SK-N-SH treated with all-trans-retinoic acid at 6 μM for 48 hours (cell line): ENCODE measurements around the gene ABCC10.
"Not testable (repeated sequence)": the region's sequence is repeated elsewhere in the genome, so short reads cannot be mapped to it uniquely, and the experiment has no call there.

Source experiments
- ATAC-seq: fragments of 200-7000 bp; cut with Tn5 transposase; 3 replicates; pipeline ENCODE4 v1.9.1; 2020; ENCODE audit warnings: mild to moderate bottlenecking, moderate library complexity
- ARNTL ChIP-seq: fragments of 450-650 bp; formaldehyde crosslinking; IDR thresholded peaks from 2 replicates; pipeline ENCODE4 v1.5.0; 2020; ENCODE audit warnings: low read depth, mild to moderate bottlenecking, moderate library complexity, borderline replicate concordance
- BACH2 ChIP-seq: fragments of 250-450 bp; sonication (Bioruptor Pico); IDR thresholded peaks from 2 replicates; pipeline ENCODE4 v1.9.0; 2021; ENCODE audit warnings: mild to moderate bottlenecking, borderline replicate concordance
- CREB5 ChIP-seq: fragments of 250-450 bp; sonication (Bioruptor Pico); IDR thresholded peaks from 2 replicates; pipeline ENCODE4 v1.5.1; 2020; ENCODE audit warnings: low read depth, mild to moderate bottlenecking, moderate library complexity
- CSDC2 ChIP-seq: fragments of 250-450 bp; sonication (Bioruptor Pico); IDR thresholded peaks from 2 replicates; pipeline ENCODE4 v1.5.0; 2020; ENCODE audit warnings: mild to moderate bottlenecking, moderate library complexity
- CSRNP3 ChIP-seq: fragments of 250-450 bp; sonication (Bioruptor Pico); IDR thresholded peaks from 2 replicates; pipeline ENCODE4 v1.5.1; 2021; ENCODE audit warnings: mild to moderate bottlenecking, moderate library complexity
- ESRRG ChIP-seq: fragments of 250-450 bp; sonication (Bioruptor Pico); IDR thresholded peaks from 2 replicates; pipeline ENCODE4 v1.6.1; 2021; ENCODE audit warnings: mild to moderate bottlenecking
- GLIS3 ChIP-seq: fragments of 250-450 bp; sonication (Bioruptor Pico); IDR thresholded peaks from 2 replicates; pipeline ENCODE4 v1.5.0; 2020; ENCODE audit warnings: mild to moderate bottlenecking, moderate library complexity
- ISL1 ChIP-seq: fragments of 250-450 bp; sonication (Bioruptor Pico); IDR thresholded peaks from 2 replicates; pipeline ENCODE4 v2.1.2; 2022; ENCODE audit warnings: mild to moderate bottlenecking, moderate library complexity
- OSR1 ChIP-seq: fragments of 250-450 bp; sonication (Bioruptor Pico); IDR thresholded peaks from 2 replicates; pipeline ENCODE4 v1.8.0; 2022; ENCODE audit warnings: moderate library complexity, mild to moderate bottlenecking, inconsistent platforms
- PATZ1 ChIP-seq: fragments of 250-450 bp; sonication (Bioruptor Pico); IDR thresholded peaks from 2 replicates; pipeline ENCODE4 v1.8.0; 2020; ENCODE audit warnings: mild to moderate bottlenecking, moderate library complexity, borderline replicate concordance
- PPARA ChIP-seq: fragments of 250-450 bp; sonication (Bioruptor Pico); IDR thresholded peaks from 2 replicates; pipeline ENCODE4 v1.5.0; 2020; ENCODE audit warnings: mild to moderate bottlenecking, borderline replicate concordance
- SNAI2 ChIP-seq: fragments of 250-450 bp; sonication (Bioruptor Pico); IDR thresholded peaks from 2 replicates; pipeline ENCODE4 v1.5.0; 2020; ENCODE audit warnings: mild to moderate bottlenecking, moderate library complexity
- TCF4 ChIP-seq: fragments of 250-450 bp; sonication (Bioruptor Pico); IDR thresholded peaks from 2 replicates; pipeline ENCODE4 v1.8.0; 2021; ENCODE audit warnings: mild to moderate bottlenecking, moderate library complexity, borderline replicate concordance
- TOX ChIP-seq: fragments of 250-450 bp; sonication (Bioruptor Pico); IDR thresholded peaks from 2 replicates; pipeline ENCODE4 v1.8.0; 2021; ENCODE audit warnings: mild to moderate bottlenecking, moderate library complexity, borderline replicate concordance
- TSHZ2 ChIP-seq: fragments of 250-450 bp; sonication (Bioruptor Pico); IDR thresholded peaks from 2 replicates; pipeline ENCODE4 v1.5.0; 2020; ENCODE audit warnings: mild to moderate bottlenecking, moderate library complexity
- ZC3H10 ChIP-seq: fragments of 250-450 bp; sonication (Bioruptor Pico); IDR thresholded peaks from 2 replicates; pipeline ENCODE4 v1.5.1; 2021; ENCODE audit warnings: mild to moderate bottlenecking, moderate library complexity
- ZFP3 ChIP-seq: fragments of 250-450 bp; sonication (Bioruptor Pico); IDR thresholded peaks from 2 replicates; pipeline ENCODE4 v1.5.0; 2020; ENCODE audit warnings: mild to moderate bottlenecking, moderate library complexity
- ZFP30 ChIP-seq: fragments of 450-650 bp; formaldehyde crosslinking; IDR thresholded peaks from 2 replicates; pipeline ENCODE4 v1.5.0; 2022; ENCODE audit warnings: mild to moderate bottlenecking, moderate library complexity
- ZNF565 ChIP-seq: fragments of 450-650 bp; formaldehyde crosslinking; conservative IDR thresholded peaks from 2 replicates; pipeline ENCODE4 v1.5.0; 2020; ENCODE audit warnings: low read depth, mild to moderate bottlenecking, moderate library complexity
- ZNF70 ChIP-seq: fragments of 450-650 bp; formaldehyde crosslinking; IDR thresholded peaks from 2 replicates; pipeline ENCODE4 v1.5.0; 2020; ENCODE audit warnings: mild to moderate bottlenecking, moderate library complexity
- ZNF8 ChIP-seq: fragments of 450-650 bp; formaldehyde crosslinking; IDR thresholded peaks from 2 replicates; pipeline ENCODE4 v1.5.0; 2020; ENCODE audit warnings: mild to moderate bottlenecking, moderate library complexity
- TF ChIP-seq, protein P1 (sequence below): fragments of 250-450 bp; sonication (Bioruptor Pico); IDR thresholded peaks from 2 replicates; pipeline ENCODE4 v1.8.0; 2021; ENCODE audit warnings: low read depth, mild to moderate bottlenecking, moderate library complexity, borderline replicate concordance

The ABCC10 gene, protein sequence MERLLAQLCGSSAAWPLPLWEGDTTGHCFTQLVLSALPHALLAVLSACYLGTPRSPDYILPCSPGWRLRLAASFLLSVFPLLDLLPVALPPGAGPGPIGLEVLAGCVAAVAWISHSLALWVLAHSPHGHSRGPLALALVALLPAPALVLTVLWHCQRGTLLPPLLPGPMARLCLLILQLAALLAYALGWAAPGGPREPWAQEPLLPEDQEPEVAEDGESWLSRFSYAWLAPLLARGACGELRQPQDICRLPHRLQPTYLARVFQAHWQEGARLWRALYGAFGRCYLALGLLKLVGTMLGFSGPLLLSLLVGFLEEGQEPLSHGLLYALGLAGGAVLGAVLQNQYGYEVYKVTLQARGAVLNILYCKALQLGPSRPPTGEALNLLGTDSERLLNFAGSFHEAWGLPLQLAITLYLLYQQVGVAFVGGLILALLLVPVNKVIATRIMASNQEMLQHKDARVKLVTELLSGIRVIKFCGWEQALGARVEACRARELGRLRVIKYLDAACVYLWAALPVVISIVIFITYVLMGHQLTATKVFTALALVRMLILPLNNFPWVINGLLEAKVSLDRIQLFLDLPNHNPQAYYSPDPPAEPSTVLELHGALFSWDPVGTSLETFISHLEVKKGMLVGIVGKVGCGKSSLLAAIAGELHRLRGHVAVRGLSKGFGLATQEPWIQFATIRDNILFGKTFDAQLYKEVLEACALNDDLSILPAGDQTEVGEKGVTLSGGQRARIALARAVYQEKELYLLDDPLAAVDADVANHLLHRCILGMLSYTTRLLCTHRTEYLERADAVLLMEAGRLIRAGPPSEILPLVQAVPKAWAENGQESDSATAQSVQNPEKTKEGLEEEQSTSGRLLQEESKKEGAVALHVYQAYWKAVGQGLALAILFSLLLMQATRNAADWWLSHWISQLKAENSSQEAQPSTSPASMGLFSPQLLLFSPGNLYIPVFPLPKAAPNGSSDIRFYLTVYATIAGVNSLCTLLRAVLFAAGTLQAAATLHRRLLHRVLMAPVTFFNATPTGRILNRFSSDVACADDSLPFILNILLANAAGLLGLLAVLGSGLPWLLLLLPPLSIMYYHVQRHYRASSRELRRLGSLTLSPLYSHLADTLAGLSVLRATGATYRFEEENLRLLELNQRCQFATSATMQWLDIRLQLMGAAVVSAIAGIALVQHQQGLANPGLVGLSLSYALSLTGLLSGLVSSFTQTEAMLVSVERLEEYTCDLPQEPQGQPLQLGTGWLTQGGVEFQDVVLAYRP (N-terminal part only)

GRCh38 chr6:43427406-43428111 is at the start of gene ABCC10:
TSS of gene ABCC10 (plus strand) at chr6:43427541. CDS start at chr6:43427979, 438 bp downstream.
- TF ChIP-seq ZNF70 (CRISPR knock-in tag) (no peak), TOX (CRISPR knock-in tag) (no peak), CSRNP3 (no peak), ZFP3 (CRISPR knock-in tag) (0 out of 2 replicates have a peak, but pooled peaks have one; percentile 39)
- peak; percentile 98 for ATAC-seq

DNA sequence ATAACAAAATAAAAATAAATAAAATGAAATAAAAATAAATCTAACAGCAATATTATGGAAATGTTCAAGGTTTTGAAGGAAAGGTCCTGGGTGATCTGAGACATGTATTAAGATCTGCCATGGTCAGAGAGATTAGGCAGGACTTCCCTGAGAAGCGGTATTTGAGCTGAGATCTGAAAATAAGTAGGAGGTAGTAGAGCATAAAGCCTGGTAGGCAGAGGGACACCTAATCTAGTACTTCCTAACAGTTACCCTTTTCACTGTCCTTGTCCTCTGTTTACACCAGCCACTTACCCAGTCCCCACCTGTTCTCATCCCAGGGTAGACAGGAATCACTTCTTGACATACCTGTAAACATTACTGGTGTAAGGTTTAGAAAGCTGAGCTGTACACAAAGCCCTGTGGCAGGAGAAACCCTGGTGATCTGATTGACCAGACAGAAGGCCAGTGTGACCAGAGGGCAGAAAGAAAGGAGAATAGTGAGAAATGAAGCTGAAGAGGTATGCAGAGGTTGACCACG is 49.6 kb upstream of the ABCC10 start:
- TF ChIP-seq TCF4 (CRISPR knock-in tag) (no peak), ZNF70 (CRISPR knock-in tag) (no peak), BACH2 (no peak), OSR1 (CRISPR knock-in tag) (no peak), ISL1 (no peak), ZNF8 (CRISPR knock-in tag) (no peak), CREB5 (CRISPR knock-in tag) (no peak), SNAI2 (CRISPR knock-in tag) (no peak), ZNF565 (no peak), PPARA (CRISPR knock-in tag) (no peak)

GRCh38 chr6:43378631-43379030 is 48.7 kb upstream of the ABCC10 start:
- ATAC-seq: no peak
- TF ChIP-seq PATZ1 (no peak), ZNF565 (no peak), ESRRG (no peak), CSRNP3 (no peak), TSHZ2 (CRISPR knock-in tag) (no peak), GLIS3 (CRISPR knock-in tag) (no peak), PPARA (CRISPR knock-in tag) (no peak), ARNTL (CRISPR knock-in tag) (no peak), ZFP30 (no peak), ZNF70 (CRISPR knock-in tag) (no peak), CSDC2 (CRISPR knock-in tag) (no peak), OSR1 (CRISPR knock-in tag) (no peak), ZC3H10 (no peak), ISL1 (no peak), ZFP3 (CRISPR knock-in tag) (no peak), TCF4 (CRISPR knock-in tag) (no peak), TOX (CRISPR knock-in tag) (no peak), ZNF8 (CRISPR knock-in tag) (no peak)
- TF ChIP-seq, protein P1, sequence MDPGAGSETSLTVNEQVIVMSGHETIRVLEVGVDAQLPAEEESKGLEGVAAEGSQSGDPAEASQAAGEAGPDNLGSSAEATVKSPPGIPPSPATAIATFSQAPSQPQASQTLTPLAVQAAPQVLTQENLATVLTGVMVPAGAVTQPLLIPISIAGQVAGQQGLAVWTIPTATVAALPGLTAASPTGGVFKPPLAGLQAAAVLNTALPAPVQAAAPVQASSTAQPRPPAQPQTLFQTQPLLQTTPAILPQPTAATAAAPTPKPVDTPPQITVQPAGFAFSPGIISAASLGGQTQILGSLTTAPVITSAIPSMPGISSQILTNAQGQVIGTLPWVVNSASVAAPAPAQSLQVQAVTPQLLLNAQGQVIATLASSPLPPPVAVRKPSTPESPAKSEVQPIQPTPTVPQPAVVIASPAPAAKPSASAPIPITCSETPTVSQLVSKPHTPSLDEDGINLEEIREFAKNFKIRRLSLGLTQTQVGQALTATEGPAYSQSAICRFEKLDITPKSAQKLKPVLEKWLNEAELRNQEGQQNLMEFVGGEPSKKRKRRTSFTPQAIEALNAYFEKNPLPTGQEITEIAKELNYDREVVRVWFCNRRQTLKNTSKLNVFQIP: no peak
- TF ChIP-seq, all 23 proteins: peak for 0

More for the DNA sequence above, 49.6 kb upstream of the ABCC10 start:
- ATAC-seq: no peak

DNA sequence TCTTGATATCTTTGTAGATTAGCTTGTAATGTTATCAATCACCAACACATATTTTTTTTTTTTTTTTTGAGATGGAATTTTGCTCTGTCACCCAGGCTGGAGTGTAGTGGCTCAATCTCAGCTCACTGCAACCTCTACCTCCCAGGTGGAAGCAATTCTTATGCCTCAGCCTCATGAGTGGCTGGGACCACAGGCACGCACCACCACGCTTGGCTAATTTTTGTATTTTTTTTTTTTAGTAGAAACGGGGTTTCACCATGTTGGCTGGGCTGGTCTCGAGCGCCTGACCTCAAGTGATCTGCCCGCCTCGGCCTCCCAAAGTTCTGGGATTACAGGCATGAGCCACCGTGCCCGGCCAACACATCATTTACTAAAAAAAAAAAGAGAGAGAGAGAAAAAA is 46.5 kb upstream of the ABCC10 start:
- ATAC-seq: not testable (repeated sequence)
